ENCODE data around the gene CABP7.

Gene CABP7
- total RNA-seq, result 0.39 to 0.86 (median 0.52) reads per million in 3 donors

GRCh38 chr22:29719899-29720645 lies at the start of gene CABP7:
CABP7 (plus strand) TSS chr22:29720003; CDS start chr22:29720425, 422 bp downstream.
- Histone ChIP-seq H3K36me3 (ENCODE audit: control insufficient read depth, insufficient read depth, low read length) (no peaks in the 10 kb centered on the region), H3K9me3 (ENCODE audit: control insufficient read depth, low read length) (no peaks in the 10 kb centered on the region), H3K27ac (ENCODE audit: insufficient read depth, low read length, poor library complexity, severe bottlenecking) (no peak within 1 kb of the TSS), H3K4me3 (ENCODE audit: insufficient read depth, low read depth, low read length, poor library complexity, severe bottlenecking) (no peak within 1 kb of the TSS), H3K27me3 (replicated peaks; ENCODE audit: control insufficient read depth, insufficient read depth, low read length, poor library complexity, severe bottlenecking) (peaks cover 16% of the 10 kb centered on the region), H3K4me1 (ENCODE audit: control insufficient read depth, insufficient read depth, low read length, poor library complexity, severe bottlenecking) (peaks cover 6% of the 10 kb centered on the region)
- DNase-seq, result no peak

GRCh38 chr22:29670626-29671025 lies 49.2 kb upstream of the CABP7 start:
- Histone ChIP-seq H3K27ac (ENCODE audit: insufficient read depth, low read length, poor library complexity, severe bottlenecking) (no peak overlapping the region), H3K4me1 (ENCODE audit: control insufficient read depth, insufficient read depth, low read length, poor library complexity, severe bottlenecking) (no peaks in the 10 kb centered on the region), H3K4me3 (ENCODE audit: insufficient read depth, low read depth, low read length, poor library complexity, severe bottlenecking) (no peak overlapping the region), H3K27me3 (replicated peaks; ENCODE audit: control insufficient read depth, insufficient read depth, low read length, poor library complexity, severe bottlenecking) (no peaks in the 10 kb centered on the region), H3K36me3 (ENCODE audit: control insufficient read depth, insufficient read depth, low read length) (peaks cover 65% of the 10 kb centered on the region), H3K9me3 (ENCODE audit: control insufficient read depth, low read length) (no peaks in the 10 kb centered on the region)
- DNase-seq, result no peak

GRCh38 chr22:29673361-29674066 lies 46.3 kb upstream of the CABP7 start:
- DNase-seq, result no peak
- no peak overlapping the region for H3K27ac ChIP-seq (ENCODE audit: insufficient read depth, low read length, poor library complexity, severe bottlenecking)
- H3K4me1 ChIP-seq (ENCODE audit: control insufficient read depth, insufficient read depth, low read length, poor library complexity, severe bottlenecking), result no peaks in the 10 kb centered on the region
- H3K27me3 ChIP-seq (replicated peaks; ENCODE audit: control insufficient read depth, insufficient read depth, low read length, poor library complexity, severe bottlenecking), result no peaks in the 10 kb centered on the region
- no peak overlapping the region for H3K4me3 ChIP-seq (ENCODE audit: insufficient read depth, low read depth, low read length, poor library complexity, severe bottlenecking)
- H3K36me3 ChIP-seq (ENCODE audit: control insufficient read depth, insufficient read depth, low read length), result peaks cover 70% of the 10 kb centered on the region
- no peaks in the 10 kb centered on the region for H3K9me3 ChIP-seq (ENCODE audit: control insufficient read depth, low read length)

- H3K36me3 ChIP-seq (ENCODE audit: control insufficient read depth, insufficient read depth, low read length), result peaks cover 70% of the 10 kb centered on the region
- H3K27me3 ChIP-seq (replicated peaks; ENCODE audit: control insufficient read depth, insufficient read depth, low read length, poor library complexity, severe bottlenecking), result no peaks in the 10 kb centered on the region
- H3K9me3 ChIP-seq (ENCODE audit: control insufficient read depth, low read length), result no peaks in the 10 kb centered on the region
- H3K27ac ChIP-seq (ENCODE audit: insufficient read depth, low read length, poor library complexity, severe bottlenecking), result no peak overlapping the region
- no peak overlapping the region for H3K4me3 ChIP-seq (ENCODE audit: insufficient read depth, low read depth, low read length, poor library complexity, severe bottlenecking)
- no peaks in the 10 kb centered on the region for H3K4me1 ChIP-seq (ENCODE audit: control insufficient read depth, insufficient read depth, low read length, poor library complexity, severe bottlenecking)
- DNase-seq, result no peak
These were observed 45.7 kb upstream of the CABP7 start for GRCh38 chr22:29674121-29674520.

- H3K36me3 ChIP-seq (ENCODE audit: control insufficient read depth, insufficient read depth, low read length), result peaks cover 72% of the 10 kb centered on the region
- H3K27ac ChIP-seq (ENCODE audit: insufficient read depth, low read length, poor library complexity, severe bottlenecking), result no peak overlapping the region
- no peak overlapping the region for H3K4me3 ChIP-seq (ENCODE audit: insufficient read depth, low read depth, low read length, poor library complexity, severe bottlenecking)
These were observed 40.5 kb upstream of the CABP7 start for GRCh38 chr22:29679316-29679715.

GRCh38 chr22:29683536-29683935 lies 36.3 kb upstream of the CABP7 start:
- no peaks in the 10 kb centered on the region for H3K9me3 ChIP-seq (ENCODE audit: control insufficient read depth, low read length)
- no peak overlapping the region for H3K4me3 ChIP-seq (ENCODE audit: insufficient read depth, low read depth, low read length, poor library complexity, severe bottlenecking)
- DNase-seq, result no peak
- H3K4me1 ChIP-seq (ENCODE audit: control insufficient read depth, insufficient read depth, low read length, poor library complexity, severe bottlenecking), result no peaks in the 10 kb centered on the region
- peaks cover 50% of the 10 kb centered on the region for H3K36me3 ChIP-seq (ENCODE audit: control insufficient read depth, insufficient read depth, low read length)
- H3K27me3 ChIP-seq (replicated peaks; ENCODE audit: control insufficient read depth, insufficient read depth, low read length, poor library complexity, severe bottlenecking), result no peaks in the 10 kb centered on the region
- no peak overlapping the region for H3K27ac ChIP-seq (ENCODE audit: insufficient read depth, low read length, poor library complexity, severe bottlenecking)

More at GRCh38 chr22:29679316-29679715, 40.5 kb upstream of the CABP7 start:
- Histone ChIP-seq H3K4me1 (ENCODE audit: control insufficient read depth, insufficient read depth, low read length, poor library complexity, severe bottlenecking) (no peaks in the 10 kb centered on the region), H3K9me3 (ENCODE audit: control insufficient read depth, low read length) (no peaks in the 10 kb centered on the region), H3K27me3 (replicated peaks; ENCODE audit: control insufficient read depth, insufficient read depth, low read length, poor library complexity, severe bottlenecking) (no peaks in the 10 kb centered on the region)
- DNase-seq, result no peak

GRCh38 chr22:29684244-29684643 lies 35.6 kb upstream of the CABP7 start:
- Histone ChIP-seq H3K4me1 (ENCODE audit: control insufficient read depth, insufficient read depth, low read length, poor library complexity, severe bottlenecking) (no peaks in the 10 kb centered on the region), H3K27me3 (replicated peaks; ENCODE audit: control insufficient read depth, insufficient read depth, low read length, poor library complexity, severe bottlenecking) (no peaks in the 10 kb centered on the region), H3K36me3 (ENCODE audit: control insufficient read depth, insufficient read depth, low read length) (peaks cover 43% of the 10 kb centered on the region), H3K9me3 (ENCODE audit: control insufficient read depth, low read length) (no peaks in the 10 kb centered on the region), H3K4me3 (ENCODE audit: insufficient read depth, low read depth, low read length, poor library complexity, severe bottlenecking) (no peak overlapping the region), H3K27ac (ENCODE audit: insufficient read depth, low read length, poor library complexity, severe bottlenecking) (no peak overlapping the region)
- DNase-seq, result no peak

- Histone ChIP-seq H3K9me3 (ENCODE audit: control insufficient read depth, low read length) (no peaks in the 10 kb centered on the region), H3K4me3 (ENCODE audit: insufficient read depth, low read depth, low read length, poor library complexity, severe bottlenecking) (no peak overlapping the region), H3K27ac (ENCODE audit: insufficient read depth, low read length, poor library complexity, severe bottlenecking) (no peak overlapping the region), H3K27me3 (replicated peaks; ENCODE audit: control insufficient read depth, insufficient read depth, low read length, poor library complexity, severe bottlenecking) (no peaks in the 10 kb centered on the region), H3K36me3 (ENCODE audit: control insufficient read depth, insufficient read depth, low read length) (peaks cover 39% of the 10 kb centered on the region), H3K4me1 (ENCODE audit: control insufficient read depth, insufficient read depth, low read length, poor library complexity, severe bottlenecking) (no peaks in the 10 kb centered on the region)
- DNase-seq, result no peak
These were observed 30.5 kb upstream of the CABP7 start for GRCh38 chr22:29689206-29689879.

GRCh38 chr22:29689880-29690213 lies 30.0 kb upstream of the CABP7 start:
- Histone ChIP-seq H3K4me1 (ENCODE audit: control insufficient read depth, insufficient read depth, low read length, poor library complexity, severe bottlenecking) (no peaks in the 10 kb centered on the region), H3K4me3 (ENCODE audit: insufficient read depth, low read depth, low read length, poor library complexity, severe bottlenecking) (no peak overlapping the region), H3K27me3 (replicated peaks; ENCODE audit: control insufficient read depth, insufficient read depth, low read length, poor library complexity, severe bottlenecking) (no peaks in the 10 kb centered on the region), H3K36me3 (ENCODE audit: control insufficient read depth, insufficient read depth, low read length) (peaks cover 44% of the 10 kb centered on the region), H3K27ac (ENCODE audit: insufficient read depth, low read length, poor library complexity, severe bottlenecking) (no peak overlapping the region), H3K9me3 (ENCODE audit: control insufficient read depth, low read length) (no peaks in the 10 kb centered on the region)
- no peak for DNase-seq

- no peak for DNase-seq
- H3K4me1 ChIP-seq (ENCODE audit: control insufficient read depth, insufficient read depth, low read length, poor library complexity, severe bottlenecking), result no peaks in the 10 kb centered on the region
- H3K9me3 ChIP-seq (ENCODE audit: control insufficient read depth, low read length), result no peaks in the 10 kb centered on the region
- peaks cover 48% of the 10 kb centered on the region for H3K36me3 ChIP-seq (ENCODE audit: control insufficient read depth, insufficient read depth, low read length)
- H3K27ac ChIP-seq (ENCODE audit: insufficient read depth, low read length, poor library complexity, severe bottlenecking), result no peak overlapping the region
- no peaks in the 10 kb centered on the region for H3K27me3 ChIP-seq (replicated peaks; ENCODE audit: control insufficient read depth, insufficient read depth, low read length, poor library complexity, severe bottlenecking)
- H3K4me3 ChIP-seq (ENCODE audit: insufficient read depth, low read depth, low read length, poor library complexity, severe bottlenecking), result no peak overlapping the region
These were observed 29.3 kb upstream of the CABP7 start for GRCh38 chr22:29690476-29690875.

All from effector memory CD4-positive, alpha-beta T cell (primary cell).